NT2/D1 (cell line): ENCODE data around the gene FANCE.

ENCODE experiments used
- SUZ12 ChIP-seq: IDR thresholded peaks from 2 replicates; pipeline ENCODE4 v1.6.1; 2011; ENCODE audit not compliant: insufficient read length, insufficient read depth; ENCODE audit errors: extremely low read depth
- YY1 ChIP-seq: IDR thresholded peaks from 2 replicates; pipeline ENCODE4 v1.6.1; 2011; ENCODE audit not compliant: insufficient read length, insufficient read depth

DNA sequence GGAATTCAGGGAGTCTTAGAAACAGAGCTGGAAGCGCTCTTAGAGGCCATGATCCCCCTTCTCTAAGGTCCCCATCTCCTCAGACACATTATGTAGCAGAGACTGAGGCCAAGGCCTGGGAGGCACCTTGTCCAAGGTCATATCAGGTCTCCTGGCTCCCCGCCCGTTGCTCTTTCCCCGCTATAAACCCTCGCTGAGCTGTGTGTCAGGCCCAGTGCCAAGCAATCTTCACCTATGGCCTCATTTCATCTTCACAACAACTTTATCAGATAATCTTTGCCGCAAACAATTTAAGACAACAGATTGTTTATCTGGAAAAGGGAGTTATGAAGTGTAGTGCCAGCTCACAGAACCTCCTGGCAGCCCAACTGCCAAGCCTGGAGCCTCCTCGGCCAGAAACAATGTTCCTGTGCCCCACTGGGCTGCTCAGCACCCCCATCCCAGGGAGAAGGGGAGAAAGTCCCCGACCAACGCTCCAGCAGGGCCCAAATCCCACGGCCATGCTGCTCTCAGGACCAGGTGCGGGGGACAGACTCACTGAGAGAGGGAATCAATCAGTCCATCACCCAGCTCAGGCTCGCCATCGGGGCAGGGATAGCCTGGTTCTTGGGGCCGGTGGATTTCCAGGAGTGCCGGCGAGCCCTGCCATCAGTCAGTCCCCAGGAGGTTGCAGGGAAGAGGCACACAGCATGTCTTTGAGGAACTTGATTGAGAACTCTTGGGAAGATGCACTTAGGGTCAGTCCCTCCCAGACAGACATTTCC lies 16.9 kb upstream of the FANCE start:
- TF ChIP-seq SUZ12 (no peak), YY1 (no peak)
